Measurements from ENCODE around the gene FGF14. TPM values are rescaled to one million over a fixed set of nuclear protein-coding genes. Genes with fewer than 3 reads are reported as not detected.

Gene FGF14
- total RNA-seq, 2 donors from 2014 or later, result 0.14 TPM

DNA sequence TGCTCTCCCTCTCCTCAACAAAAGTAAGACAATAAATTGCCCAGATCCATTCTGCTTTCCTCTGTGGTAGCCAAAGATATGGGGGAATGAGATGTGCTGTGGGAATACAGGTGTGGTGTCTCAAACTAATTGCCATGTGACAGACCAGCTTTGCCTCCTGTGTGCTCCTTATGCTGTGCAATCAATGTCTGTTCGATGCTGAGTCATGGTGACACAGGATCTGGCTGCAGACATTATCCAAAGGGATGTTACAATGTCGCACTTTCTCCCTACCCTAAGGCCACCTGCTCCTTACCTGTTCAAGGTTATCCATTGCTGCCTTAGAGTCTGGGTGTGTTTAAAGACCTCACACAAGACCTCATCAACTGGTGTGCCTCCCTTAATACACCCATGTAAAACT is 32.5 kb downstream of the FGF14 start:
- DNase-seq (ENCODE audit: low spot score) (no peak), ATAC-seq (ENCODE audit: insufficient number of reproducible peaks, low FRiP score, low read depth) (no peak)
- Histone ChIP-seq H3K27me3 (replicated peaks; ENCODE audit: insufficient read depth) (no peaks in the 10 kb centered on the region), H3K9me3 (no peaks in the 10 kb centered on the region), H3K27ac (no peak overlapping the region), H3K36me3 (no peaks in the 10 kb centered on the region), H3K4me3 (no peak overlapping the region), H3K4me1 (ENCODE audit: control insufficient read depth in 1 of 2, low read depth in 2 of 2) (no peaks in the 10 kb centered on the region)
- TF ChIP-seq, protein P1, sequence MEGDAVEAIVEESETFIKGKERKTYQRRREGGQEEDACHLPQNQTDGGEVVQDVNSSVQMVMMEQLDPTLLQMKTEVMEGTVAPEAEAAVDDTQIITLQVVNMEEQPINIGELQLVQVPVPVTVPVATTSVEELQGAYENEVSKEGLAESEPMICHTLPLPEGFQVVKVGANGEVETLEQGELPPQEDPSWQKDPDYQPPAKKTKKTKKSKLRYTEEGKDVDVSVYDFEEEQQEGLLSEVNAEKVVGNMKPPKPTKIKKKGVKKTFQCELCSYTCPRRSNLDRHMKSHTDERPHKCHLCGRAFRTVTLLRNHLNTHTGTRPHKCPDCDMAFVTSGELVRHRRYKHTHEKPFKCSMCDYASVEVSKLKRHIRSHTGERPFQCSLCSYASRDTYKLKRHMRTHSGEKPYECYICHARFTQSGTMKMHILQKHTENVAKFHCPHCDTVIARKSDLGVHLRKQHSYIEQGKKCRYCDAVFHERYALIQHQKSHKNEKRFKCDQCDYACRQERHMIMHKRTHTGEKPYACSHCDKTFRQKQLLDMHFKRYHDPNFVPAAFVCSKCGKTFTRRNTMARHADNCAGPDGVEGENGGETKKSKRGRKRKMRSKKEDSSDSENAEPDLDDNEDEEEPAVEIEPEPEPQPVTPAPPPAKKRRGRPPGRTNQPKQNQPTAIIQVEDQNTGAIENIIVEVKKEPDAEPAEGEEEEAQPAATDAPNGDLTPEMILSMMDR (IDR thresholded peaks at IDR 0.05), result no peak

DNA sequence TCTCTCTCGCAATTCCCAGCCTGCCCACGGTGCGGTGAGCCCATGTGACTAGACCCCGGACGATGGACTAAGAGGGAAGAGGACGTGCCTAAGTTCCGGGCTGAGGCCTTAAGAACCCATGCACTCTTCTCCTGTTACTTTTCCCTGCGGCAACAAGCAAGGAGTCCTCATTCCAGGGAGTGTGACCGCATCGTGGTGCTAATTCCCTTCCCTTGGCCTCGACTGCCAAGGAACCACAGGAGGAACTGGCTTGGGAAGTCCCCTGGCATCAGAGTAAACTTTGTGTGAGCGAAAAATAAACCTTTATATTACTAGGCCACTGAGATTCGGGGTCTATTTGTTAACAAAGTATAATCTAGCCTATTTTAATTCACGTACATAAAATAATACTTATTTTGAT is 34.0 kb downstream of the FGF14 start:
- ATAC-seq (ENCODE audit: insufficient number of reproducible peaks, low FRiP score, low read depth), result no peak
- Histone ChIP-seq H3K27me3 (replicated peaks; ENCODE audit: insufficient read depth) (no peaks in the 10 kb centered on the region), H3K36me3 (no peaks in the 10 kb centered on the region), H3K4me1 (ENCODE audit: control insufficient read depth in 1 of 2, low read depth in 2 of 2) (no peaks in the 10 kb centered on the region), H3K4me3 (no peak overlapping the region), H3K27ac (no peak overlapping the region), H3K9me3 (no peaks in the 10 kb centered on the region)
- TF ChIP-seq, protein P1 (IDR thresholded peaks at IDR 0.05), result no peak
- DNase-seq (ENCODE audit: low spot score), result no peak

DNA sequence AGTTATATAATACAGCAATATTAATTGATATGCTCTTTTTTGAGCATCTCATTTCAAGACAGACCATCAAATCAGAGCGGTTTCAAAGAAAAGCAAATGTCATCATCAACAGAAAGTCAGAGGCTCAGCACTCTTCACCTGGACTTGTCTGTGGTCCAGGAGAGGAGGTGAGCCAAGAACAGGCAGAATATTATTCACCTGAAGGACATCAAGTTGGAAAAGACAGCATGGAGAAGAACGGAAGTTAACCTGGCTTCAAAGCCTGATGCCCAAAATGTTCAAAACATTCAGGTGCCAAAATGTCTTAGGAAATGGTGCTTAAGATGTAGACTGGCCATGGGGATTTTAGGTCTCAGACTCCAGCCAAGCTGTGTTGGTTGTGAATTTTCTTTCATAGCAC is 40.7 kb downstream of the FGF14 start:
- no peaks in the 10 kb centered on the region for H3K4me1 ChIP-seq (ENCODE audit: control insufficient read depth in 1 of 2, low read depth in 2 of 2)

DNA sequence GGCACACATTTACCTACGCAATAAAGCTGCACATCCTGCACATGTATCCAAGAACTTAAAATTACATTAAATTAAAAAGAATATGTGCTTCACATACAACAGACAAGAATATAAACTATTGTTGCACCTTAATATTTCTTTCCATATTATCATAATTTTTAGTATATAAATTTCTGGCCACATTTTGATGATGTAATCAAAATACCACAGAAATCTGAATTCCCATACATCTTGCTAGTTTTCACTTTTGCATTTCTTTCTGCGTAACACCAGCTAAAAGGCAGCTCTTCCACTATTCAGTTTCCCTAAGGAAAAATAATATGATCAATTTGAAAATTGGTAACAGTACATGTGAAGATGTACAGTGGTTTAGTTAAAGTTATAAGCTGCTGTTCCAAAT is 42.6 kb downstream of the FGF14 start:
- TF ChIP-seq, protein P1 (IDR thresholded peaks at IDR 0.05), result no peak
- H3K27ac ChIP-seq, result no peak overlapping the region
- no peaks in the 10 kb centered on the region for H3K4me1 ChIP-seq (ENCODE audit: control insufficient read depth in 1 of 2, low read depth in 2 of 2)
- no peak for DNase-seq (ENCODE audit: low spot score)
- no peak for ATAC-seq (ENCODE audit: insufficient number of reproducible peaks, low FRiP score, low read depth)
- H3K4me3 ChIP-seq, result no peak overlapping the region
- no peaks in the 10 kb centered on the region for H3K36me3 ChIP-seq
- no peaks in the 10 kb centered on the region for H3K9me3 ChIP-seq
- H3K27me3 ChIP-seq (replicated peaks; ENCODE audit: insufficient read depth), result no peaks in the 10 kb centered on the region

More for the DNA sequence above, 40.7 kb downstream of the FGF14 start:
- Histone ChIP-seq H3K27ac (no peak overlapping the region), H3K4me3 (no peak overlapping the region), H3K36me3 (no peaks in the 10 kb centered on the region), H3K27me3 (replicated peaks; ENCODE audit: insufficient read depth) (no peaks in the 10 kb centered on the region), H3K9me3 (no peaks in the 10 kb centered on the region)
- ATAC-seq (ENCODE audit: insufficient number of reproducible peaks, low FRiP score, low read depth), result no peak
- TF ChIP-seq, protein P1 (IDR thresholded peaks at IDR 0.05), result no peak
- no peak for DNase-seq (ENCODE audit: low spot score)

DNA sequence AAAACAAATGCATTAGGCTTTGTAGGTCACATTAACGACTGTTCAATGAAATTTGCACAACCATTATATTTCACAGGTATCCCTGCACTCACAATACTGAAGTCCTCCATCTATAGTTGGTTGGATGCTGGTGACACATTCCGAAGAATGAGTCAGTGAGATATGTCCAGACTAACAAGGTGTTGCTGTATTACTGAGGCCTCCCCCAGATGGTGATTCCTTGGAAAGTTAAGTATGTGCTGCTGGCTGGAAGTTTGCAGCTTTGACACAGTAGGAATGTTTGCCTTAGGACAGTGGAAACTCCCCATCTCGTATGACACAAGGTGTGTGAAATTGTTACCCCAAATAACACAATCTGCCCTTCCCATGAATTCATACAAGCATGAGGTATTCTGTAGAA is 46.6 kb downstream of the FGF14 start:
- Histone ChIP-seq H3K36me3 (no peaks in the 10 kb centered on the region), H3K4me1 (ENCODE audit: control insufficient read depth in 1 of 2, low read depth in 2 of 2) (no peaks in the 10 kb centered on the region), H3K9me3 (no peaks in the 10 kb centered on the region), H3K27me3 (replicated peaks; ENCODE audit: insufficient read depth) (no peaks in the 10 kb centered on the region), H3K4me3 (no peak overlapping the region), H3K27ac (no peak overlapping the region)
- TF ChIP-seq, protein P1 (IDR thresholded peaks at IDR 0.05), result no peak
- DNase-seq (ENCODE audit: low spot score), result no peak
- no peak for ATAC-seq (ENCODE audit: insufficient number of reproducible peaks, low FRiP score, low read depth)
